HepG2 (cell line): ENCODE results near the gene ACAP3. TPM values are rescaled to one million over a fixed set of nuclear protein-coding genes. Genes with fewer than 3 reads are reported as not detected.

Experiments used
- ATAC-seq: fragments of 200-7000 bp; cut with Tn5 transposase; 3 replicates; pipeline ENCODE4 v1.9.1; 2020; ENCODE audit warnings: mild to moderate bottlenecking, moderate library complexity
- BruUV-seq: library from RNA; stranded (reverse); fragments of 400-500 nt; replicated peaks from 2 replicates; lab custom pipeline; 2021; lab: Mats Ljungman, UMichigan
- CTCF ChIA-PET: fragments of 300-600 bp; formaldehyde crosslinking; extraction: SDS; loops from one replicate; lab custom pipeline; 2021; ENCODE audit warnings: low total read pairs, inconsistent platforms, low intra/inter-chr PET ratio; lab: Yijun Ruan, JAX
- POLR2A ChIA-PET: fragments of 350-600 bp; sonication (Branson Sonifier 250); formaldehyde crosslinking; loops from one replicate; lab custom pipeline; 2020; ENCODE audit warnings: antibody characterized with exemption, inconsistent platforms; lab: Yijun Ruan, JAX
- DNase-seq: peaks from one replicate; pipeline ENCODE4 v3.0.0-alpha.2; 2015; ENCODE audit warnings: low spot score
- FAIRE-seq: peaks from 3 replicates; lab custom pipeline; 2011; peaks lifted over from hg19 to GRCh38; lab: Jason Lieb, UNC
- H2AFZ ChIP-seq: one replicate; pipeline ENCODE4 v1.6.1; 2011; ENCODE audit warnings: low read length, inconsistent platforms
- H3K27ac ChIP-seq: fragments of 300-600 bp; 3 replicates; pipeline ENCODE4 v1.8.0; 2011; ENCODE audit warnings: mixed run types, mild to moderate bottlenecking, mixed read lengths, low read length, inconsistent platforms; ENCODE audit not compliant: insufficient read depth; ENCODE audit errors: extremely low read length
- H3K27me3 ChIP-seq, 2 experiments: fragments of 200-600 bp in 1 of 2; 2 replicates in 1 of 2; 3 replicates in 1 of 2; pipeline versions ENCODE4 v1.6.0 to v1.8.0; 2011; ENCODE audit warnings: low read length in 2 of 2, mild to moderate bottlenecking in 2 of 2, moderate library complexity in 2 of 2, inconsistent platforms in 1 of 2; ENCODE audit not compliant: insufficient read depth in 2 of 2, control insufficient read depth in 1 of 2
- H3K36me3 ChIP-seq, 2 experiments: fragments of 200-600 bp in 1 of 2; replicated peaks in 1 of 2; 2 replicates in 1 of 2; 3 replicates in 1 of 2; pipeline versions ENCODE4 v1.5.1 to v1.8.0; 2011; ENCODE audit warnings: low read length in 2 of 2, inconsistent platforms in 1 of 2; ENCODE audit not compliant: insufficient read depth in 2 of 2, control insufficient read depth in 1 of 2
- H3K4me1 ChIP-seq: 2 replicates; pipeline ENCODE4 v1.5.1; 2012; ENCODE audit warnings: low read length, inconsistent platforms; ENCODE audit not compliant: insufficient read depth
- H3K4me2 ChIP-seq: 2 replicates; pipeline ENCODE4 v1.6.0; 2011; ENCODE audit warnings: low read depth, low read length, inconsistent platforms
- H3K4me3 ChIP-seq, 3 experiments: fragments of 200-600 bp in 1 of 3; sonication (generic), shearing (Covaris generic) in 1 of 3; replicated peaks in 1 of 3; 2 replicates each; pipeline ENCODE4 v1.5.1; 2011 to 2016; ENCODE audit warnings: low read length in 3 of 3, inconsistent platforms in 2 of 3, low read depth in 2 of 3, mild to moderate bottlenecking in 2 of 3, control low read depth in 1 of 3, mixed read lengths in 1 of 3; ENCODE audit not compliant: insufficient read depth in 1 of 3
- H3K79me2 ChIP-seq: one replicate; pipeline ENCODE4 v1.6.1; 2011; ENCODE audit warnings: low read length, inconsistent platforms; ENCODE audit not compliant: insufficient read depth
- H3K9ac ChIP-seq: 2 replicates; pipeline ENCODE4 v1.6.0; 2011; ENCODE audit warnings: mild to moderate bottlenecking, low read depth, low read length, inconsistent platforms; ENCODE audit not compliant: insufficient read depth
- H3K9me3 ChIP-seq: 2 replicates; pipeline ENCODE4 v1.5.1; 2012; ENCODE audit warnings: mild to moderate bottlenecking, low read length
- H4K20me1 ChIP-seq: 2 replicates; pipeline ENCODE4 v1.6.0; 2011; ENCODE audit warnings: inconsistent platforms, mild to moderate bottlenecking, low read length, moderate library complexity; ENCODE audit not compliant: insufficient read depth
- AHR ChIP-seq: IDR thresholded peaks from 2 replicates; pipeline ENCODE4 v1.6.1; 2018; ENCODE audit warnings: missing genetic modification reagents, missing compliant biosample characterization
- FOXO4 ChIP-seq: sonication (generic); formaldehyde crosslinking; conservative IDR thresholded peaks from 2 replicates; pipeline ENCODE4 v1.8.1; 2023; ENCODE audit warnings: missing genetic modification reagents
- LBX2 ChIP-seq: sonication (generic); formaldehyde crosslinking; IDR thresholded peaks from 2 replicates; pipeline ENCODE4 v1.5.0; 2020; ENCODE audit warnings: missing genetic modification reagents, mild to moderate bottlenecking, borderline replicate concordance
- MYC ChIP-seq: sonication (generic); formaldehyde crosslinking; IDR thresholded peaks from 2 replicates; pipeline ENCODE4 v1.9.0; 2021; ENCODE audit warnings: missing genetic modification reagents, borderline replicate concordance
- NFKB2 ChIP-seq: sonication (generic); formaldehyde crosslinking; IDR thresholded peaks from 2 replicates; pipeline ENCODE4 v1.4.0; 2020; ENCODE audit warnings: missing genetic modification reagents, borderline replicate concordance
- NR2F1 ChIP-seq, 2 experiments: fragments of 450-650 bp in 1 of 2; formaldehyde crosslinking in 1 of 2; IDR thresholded peaks; 2 replicates each; pipeline versions ENCODE4 v1.5.0 to v1.6.1; 2016 to 2020; ENCODE audit warnings: mild to moderate bottlenecking in 1 of 2, missing compliant biosample characterization in 1 of 2, missing genetic modification reagents in 1 of 2, moderate library complexity in 1 of 2
- PREB ChIP-seq: sonication (generic); formaldehyde crosslinking; IDR thresholded peaks from 2 replicates; pipeline ENCODE4 v1.4.0; 2020; ENCODE audit warnings: missing genetic modification reagents
- PRPF4 ChIP-seq: fragments of 200-400 bp; formaldehyde crosslinking; IDR thresholded peaks from 2 replicates; pipeline ENCODE4 v1.6.1; 2016; ENCODE audit warnings: low read length, low read depth; ENCODE audit not compliant: poor library complexity, severe bottlenecking
- RBFOX2 ChIP-seq: fragments of 200-400 bp; formaldehyde crosslinking; IDR thresholded peaks from 2 replicates; pipeline ENCODE4 v1.6.1; 2017; ENCODE audit warnings: low read depth, mild to moderate bottlenecking, low read length
- RBM22 ChIP-seq: fragments of 200-400 bp; formaldehyde crosslinking; optimal IDR thresholded peaks from 2 replicates; pipeline ENCODE3; 2017; ENCODE audit warnings: mild to moderate bottlenecking, low read length, moderate library complexity
- SRSF9 ChIP-seq: fragments of 200-400 bp; formaldehyde crosslinking; IDR thresholded peaks from 2 replicates; pipeline ENCODE4 v1.6.1; 2018; ENCODE audit warnings: borderline replicate concordance, mild to moderate bottlenecking, low read depth, low read length; ENCODE audit not compliant: insufficient read depth, poor library complexity, severe bottlenecking
- TAF1 ChIP-seq: sonication (generic); formaldehyde crosslinking; IDR thresholded peaks from 2 replicates; pipeline ENCODE4 v1.4.0; 2020; ENCODE audit warnings: missing genetic modification reagents
- TCF7 ChIP-seq: sonication (generic); IDR thresholded peaks from 2 replicates; pipeline ENCODE4 v1.6.1; 2016; ENCODE audit warnings: antibody characterized with exemption, low read depth
- THYN1 ChIP-seq: sonication (generic); formaldehyde crosslinking; IDR thresholded peaks from 2 replicates; pipeline ENCODE4 v1.8.1; 2023; ENCODE audit warnings: low read depth, mild to moderate bottlenecking, moderate library complexity, missing genetic modification reagents, borderline replicate concordance
- ZBTB3 ChIP-seq: sonication (generic); formaldehyde crosslinking; IDR thresholded peaks from 2 replicates; pipeline ENCODE4 v1.4.0; 2020; ENCODE audit warnings: low read depth, mild to moderate bottlenecking, moderate library complexity, missing genetic modification reagents, borderline replicate concordance
- ZC3H13 ChIP-seq: sonication (generic); formaldehyde crosslinking; IDR thresholded peaks from 2 replicates; pipeline ENCODE4 v1.8.1; 2023; ENCODE audit warnings: mild to moderate bottlenecking, missing genetic modification reagents, moderate library complexity
- ZFP36L2 ChIP-seq: sonication (generic); formaldehyde crosslinking; IDR thresholded peaks from 2 replicates; pipeline ENCODE4 v1.4.0; 2020; ENCODE audit warnings: missing genetic modification reagents
- ZNF484 ChIP-seq: sonication (generic); formaldehyde crosslinking; IDR thresholded peaks from 2 replicates; pipeline ENCODE4 v1.5.1; 2020; ENCODE audit warnings: mild to moderate bottlenecking, low read depth, missing genetic modification reagents, borderline replicate concordance
- ZNF670 ChIP-seq: sonication (generic); formaldehyde crosslinking; IDR thresholded peaks from 2 replicates; pipeline ENCODE4 v1.8.0; 2022; ENCODE audit warnings: mild to moderate bottlenecking, missing genetic modification reagents, borderline replicate concordance
- WGBS: methylation state at CpG from one replicate; pipeline ENCODE4 v1.1.6; 2017; ENCODE audit warnings: low lambda C conversion rate; 5-methylcytosine and 5-hydroxymethylcytosine counted together
- in situ Hi-C: cut with HindIII; loops from 2 replicates; pipeline ENCODE4 v1.10.0; 2017; ENCODE audit warnings: low pct_unique_long_range_greater_than_20kb; ENCODE audit not compliant: extremely low pct_ligation_motif_present
- intact Hi-C: fragments of 100-400 bp; cut with micrococcal nuclease; formaldehyde crosslinking; loops from one replicate; pipeline ENCODE4 v1.10.0; 2022; ENCODE audit not compliant: unreplicated experiment
- polyA plus RNA-seq, 8 experiments: library from polyadenylated mRNA; depleted of rRNA in 3 of 8; stranded (reverse) in 7 of 8; unstranded in 1 of 8; fragments of >200 nt; fragmentation: Illumina TruSeq in 4 of 8; extraction: Trizol in 4 of 8; gene quantifications; 2 replicates each; pipeline versions ENCODE4 v1.2.1 to v1.2.3, GENCODE V29; 2011 to 2016; ENCODE audit warnings: low read depth in 4 of 8, missing spikeins in 1 of 8, mixed read lengths in 1 of 8; ENCODE audit not compliant: insufficient read depth in 1 of 8
- total RNA-seq, 5 experiments: library from RNA; depleted of rRNA; stranded (reverse); fragments of >200 nt; fragmentation: Illumina TruSeq; extraction: Trizol; gene quantifications; 2 replicates each; pipeline ENCODE4 v1.2.3, GENCODE V29; 2016; ENCODE audit warnings: low read depth in 1 of 5

The ACAP3 gene
- total and polyA plus RNA-seq, 2 of the 13 experiments (the other 11 are each of a cell fraction or from before 2014, with no cell fraction given) = 29.4 to 50.8 TPM

- no peak for FAIRE-seq
- Histone ChIP-seq H3K4me3 (no peak overlapping the region), H4K20me1 (peaks cover 7% of the 10 kb centered on the region; the same call in 1 of the 2 replicates), H3K27ac (no peak overlapping the region), H3K9me3 (no peaks in the 10 kb centered on the region), H3K4me2 (no peak overlapping the region), H3K79me2 (no peaks in the 10 kb centered on the region), H2AFZ (no peak overlapping the region), H3K4me1 (peaks cover 18% of the 10 kb centered on the region), H3K27me3 (0 out of 5 replicates have a peak, but pooled peaks cover 0 to 4% of the 10 kb centered on the region in 2 experiments), H3K36me3 (peaks cover 6 to 10% of the 10 kb centered on the region in 2 experiments; a peak in 4 of 5 replicates), H3K9ac (no peak overlapping the region)
- 92% methylated on average over 13 of the region's 16 CpGs for WGBS
- intact Hi-C loops = no loop called here
- ChIA-PET CTCF (no interaction called here), POLR2A (interaction anchor here (0.9 to 3.9 kb wide), 4 partner anchors 11 to 40 kb away, joined by 3 to 12 read pairs (median 4); partner anchors contain the start of genes AURKAIP1 and DVL1)
- in situ Hi-C loops = no loop called here
- no peak for DNase-seq
- BruUV-seq = no TSS peak
- no peak for ATAC-seq
- TF ChIP-seq RBFOX2 (peak; percentile 2; the same call in 1 of the 2 replicates), ZNF484 (CRISPR knock-in tag) (no peak), ZC3H13 (peak; percentile 12; the same call in 1 of the 2 replicates), FOXO4 (no peak), NFKB2 (CRISPR knock-in tag) (0 out of 2 replicates have a peak, but pooled peaks have one; percentile 8), PRPF4 (no peak), ZFP36L2 (CRISPR knock-in tag) (0 out of 2 replicates have a peak, but pooled peaks have one; percentile 2), SRSF9 (no peak), NR2F1 (CRISPR knock-in tag; IDR thresholded peaks at IDR 0.05) (no peak), AHR (CRISPR knock-in tag) (0 out of 2 replicates have a peak, but pooled peaks have one; percentile 6), THYN1 (CRISPR knock-in tag) (no peak), MYC (peak; percentile 11; the same call in 1 of the 2 replicates), LBX2 (CRISPR knock-in tag) (no peak), PREB (CRISPR knock-in tag) (no peak), ZBTB3 (no peak), ZNF670 (CRISPR knock-in tag) (no peak), TAF1 (0 out of 2 replicates have a peak, but pooled peaks have one; percentile 2), TCF7 (no peak), RBM22 (no peak)
Observed at GRCh38 chr1:1335283-1335682, 27.6 kb upstream of the ACAP3 start.
